NOMO-1 (cell line): ENCODE results near the gene RIPOR2.

Experiments used
- DNase-seq, 2 experiments: peaks; one replicate each; lab custom pipeline; 2025; ENCODE audit not compliant: unreplicated experiment in 2 of 2; lab: John Stamatoyannopoulos, UW

The RIPOR2 gene

DNA sequence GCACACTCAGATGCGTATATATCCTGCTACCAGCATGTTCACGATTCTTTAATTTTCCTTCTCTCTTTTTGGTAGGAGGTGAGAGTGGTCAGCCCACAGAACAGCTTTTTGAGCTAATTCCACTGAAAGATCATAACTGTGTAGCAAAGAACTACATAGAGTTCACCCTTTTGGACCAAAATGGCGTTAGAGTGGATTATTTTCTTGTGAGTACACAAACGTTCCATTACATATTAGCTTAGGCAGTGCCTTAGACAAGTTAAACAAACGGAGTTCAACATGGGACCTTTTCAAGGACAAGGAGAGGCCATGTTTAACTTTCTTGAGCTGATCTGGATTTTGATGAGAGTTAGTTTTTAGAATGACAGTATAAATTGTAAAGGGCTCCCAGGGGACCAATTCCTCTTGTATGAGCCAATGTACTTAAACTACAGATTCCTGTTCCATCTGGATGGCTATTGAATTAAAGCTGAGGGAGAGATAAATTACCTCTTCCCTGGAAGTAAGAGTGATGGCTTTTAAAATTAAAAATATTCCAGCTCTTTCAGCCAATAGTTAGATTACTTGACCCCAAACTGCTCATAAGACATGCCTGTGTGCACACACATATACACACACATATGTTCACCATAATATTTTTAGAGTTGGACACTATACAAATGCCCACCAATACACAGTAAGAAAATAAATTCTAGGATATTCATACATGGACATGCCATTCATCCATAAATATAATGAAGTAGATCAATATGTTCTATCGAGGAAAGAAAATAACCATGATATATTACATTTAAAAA, 111.4 kb downstream of the RIPOR2 start:
- no peak for DNase-seq

DNA sequence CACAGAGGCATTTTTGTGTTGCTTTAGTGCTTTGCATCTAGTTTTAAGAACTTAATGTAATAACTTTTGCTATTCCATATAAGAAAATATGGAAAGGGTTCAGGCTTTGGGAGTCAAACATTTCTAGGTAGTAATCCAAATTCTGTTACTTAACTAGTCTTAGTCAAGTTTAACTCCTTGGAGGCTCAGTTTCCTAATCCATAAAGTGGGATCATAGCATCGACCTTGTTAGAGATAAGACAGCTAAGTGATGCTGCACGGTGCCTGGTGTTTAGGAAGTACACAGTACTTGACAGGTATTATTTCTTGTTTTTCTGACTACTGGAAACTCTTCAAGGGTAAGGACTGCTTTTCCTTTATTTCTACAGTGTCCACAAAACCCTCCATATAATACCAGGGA, 112.6 kb downstream of the RIPOR2 start:
- no peak for DNase-seq

DNA sequence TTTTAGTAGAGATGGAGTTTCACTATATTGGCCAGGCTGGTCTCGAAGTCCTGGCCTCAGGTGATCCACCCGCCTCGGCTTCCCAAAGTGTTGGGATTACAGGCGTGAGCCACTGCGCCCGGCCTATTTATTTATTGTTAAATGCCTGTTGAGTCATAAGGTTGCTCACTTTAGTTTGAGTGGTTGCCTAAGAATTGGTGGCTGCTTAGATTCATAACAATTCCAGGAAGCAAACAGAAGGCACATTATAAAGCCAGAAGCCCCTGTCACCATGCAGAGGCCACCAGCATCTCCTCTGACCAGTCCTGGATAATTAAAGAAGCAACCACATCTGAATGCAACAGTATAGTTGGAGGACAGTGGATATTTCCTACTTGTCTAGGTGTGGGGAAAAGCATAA, 113.1 kb downstream of the RIPOR2 start:
- no peak for DNase-seq

DNA sequence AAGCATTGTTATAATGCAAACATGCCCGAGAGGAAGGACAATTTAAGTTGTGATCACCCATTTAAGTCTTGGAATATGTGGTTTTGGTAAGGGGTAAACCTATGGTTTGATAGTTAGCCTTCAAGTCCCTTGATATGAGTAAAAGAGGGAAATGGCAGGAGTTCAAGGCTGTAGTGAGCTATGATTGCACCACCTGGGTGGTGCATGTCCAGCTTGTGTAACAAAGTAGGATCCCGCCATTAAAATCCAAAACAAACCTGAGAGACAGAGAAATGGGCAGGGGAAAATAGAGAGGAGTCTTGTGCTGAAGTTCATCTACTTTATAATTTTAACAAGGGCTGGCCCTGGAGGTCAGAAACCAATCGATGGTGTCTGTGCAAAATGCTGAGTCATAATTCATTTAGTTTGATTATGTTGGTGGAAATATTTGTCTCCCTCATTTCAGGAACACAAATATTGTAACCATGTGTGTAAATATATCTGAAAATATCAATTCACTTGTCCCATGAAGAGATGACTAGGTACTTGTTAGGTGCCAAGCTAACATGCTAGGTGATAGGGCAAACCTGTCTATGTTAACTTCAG, 113.8 kb downstream of the RIPOR2 start:
- no peak for DNase-seq

DNA sequence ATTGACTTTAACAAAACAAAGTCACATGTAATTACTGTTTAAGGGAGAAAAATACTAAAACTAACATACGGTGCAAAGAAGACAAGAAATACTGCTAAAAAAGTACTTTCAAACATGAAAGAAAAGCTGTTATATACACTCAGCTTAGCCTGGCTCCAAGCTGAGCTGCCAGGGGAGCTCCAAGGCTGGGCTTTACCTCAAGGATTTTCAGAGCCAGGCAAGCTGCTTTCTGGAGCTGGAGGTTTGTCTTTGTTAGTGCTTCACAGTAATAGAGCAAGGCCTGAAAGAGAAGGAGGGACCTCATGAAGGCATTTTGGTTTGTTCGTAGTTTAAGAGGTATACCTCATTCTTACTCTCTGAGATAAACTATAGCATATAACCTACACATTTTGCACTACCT, 117.4 kb downstream of the RIPOR2 start:
- no peak for DNase-seq

DNA sequence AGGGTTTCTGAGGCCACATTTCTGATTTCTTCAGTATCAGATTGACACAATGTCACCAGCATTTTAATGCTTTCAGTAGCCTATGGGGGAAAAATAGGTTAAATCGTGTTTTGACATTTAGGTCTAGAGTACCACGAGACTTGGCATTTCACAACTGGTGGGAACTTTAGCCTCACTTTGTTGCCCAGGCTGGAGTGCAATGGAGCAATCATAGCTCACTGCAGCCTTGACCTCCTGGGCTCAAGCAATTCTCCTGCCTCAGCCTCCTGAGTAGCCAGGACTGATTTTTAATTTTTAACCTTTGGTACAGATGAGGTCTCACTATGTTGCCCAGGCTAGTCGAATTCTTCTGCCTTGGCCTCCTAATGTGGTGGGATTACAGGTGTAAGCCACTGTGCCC, 126.0 kb downstream of the RIPOR2 start:
- no peak for DNase-seq

DNA sequence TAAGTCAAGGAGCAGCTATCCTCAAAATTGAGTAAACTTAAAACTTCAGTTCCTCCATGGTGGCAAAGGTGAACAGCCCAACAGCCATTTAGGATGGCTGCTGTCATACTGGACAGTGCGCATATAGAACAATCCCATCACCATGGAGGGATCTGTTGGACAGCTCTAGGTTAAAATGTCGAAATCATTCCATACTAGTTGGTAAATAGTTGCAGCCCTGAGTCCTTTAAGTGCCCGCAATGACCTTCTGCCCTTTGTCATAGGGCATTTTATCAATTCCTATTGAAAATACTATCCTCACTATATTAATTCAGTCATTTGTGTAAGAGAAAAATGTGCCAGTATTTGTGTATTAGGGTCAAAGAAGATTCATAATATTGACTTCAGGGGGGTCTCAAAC, 128.2 kb downstream of the RIPOR2 start:
- DNase-seq: no peak

DNA sequence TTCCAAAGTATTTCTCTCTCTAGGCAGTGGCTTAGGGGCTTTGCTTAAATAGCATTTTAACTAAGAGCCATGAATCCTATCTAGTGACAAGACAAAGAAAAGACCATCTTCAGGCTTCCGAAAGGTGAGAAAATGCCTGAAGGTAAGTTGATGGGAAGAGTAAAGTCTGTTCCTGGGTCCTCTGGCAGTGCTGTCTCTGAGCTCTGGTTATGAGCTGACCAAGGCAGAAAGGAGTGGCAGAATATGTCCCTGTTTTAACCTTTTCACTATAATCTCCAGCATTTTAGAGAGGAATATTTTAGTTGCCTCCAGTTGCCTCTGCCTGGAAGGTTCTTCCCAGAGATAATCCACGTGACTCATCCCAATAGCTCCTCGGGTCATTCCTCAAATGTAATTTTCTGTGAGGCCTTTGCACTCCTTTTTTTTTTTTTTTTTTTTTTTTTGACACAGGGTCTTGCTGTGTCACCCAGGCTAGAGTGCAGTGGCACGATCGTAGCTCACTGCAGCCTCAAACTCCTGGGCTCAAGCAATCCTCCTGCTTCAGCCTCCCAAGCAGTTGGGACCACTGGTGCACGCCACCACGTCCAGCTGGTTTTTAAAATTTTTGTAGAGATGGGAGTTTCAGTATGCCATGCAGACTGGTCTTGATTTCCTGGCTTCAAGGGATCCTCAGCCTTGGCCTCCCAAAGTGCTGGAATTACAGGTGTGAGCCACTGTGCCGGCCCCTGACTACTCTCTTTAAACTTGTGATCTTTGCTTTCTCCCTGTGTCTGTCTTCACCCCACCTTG, 133.3 kb downstream of the RIPOR2 start:
- DNase-seq: no peak

DNA sequence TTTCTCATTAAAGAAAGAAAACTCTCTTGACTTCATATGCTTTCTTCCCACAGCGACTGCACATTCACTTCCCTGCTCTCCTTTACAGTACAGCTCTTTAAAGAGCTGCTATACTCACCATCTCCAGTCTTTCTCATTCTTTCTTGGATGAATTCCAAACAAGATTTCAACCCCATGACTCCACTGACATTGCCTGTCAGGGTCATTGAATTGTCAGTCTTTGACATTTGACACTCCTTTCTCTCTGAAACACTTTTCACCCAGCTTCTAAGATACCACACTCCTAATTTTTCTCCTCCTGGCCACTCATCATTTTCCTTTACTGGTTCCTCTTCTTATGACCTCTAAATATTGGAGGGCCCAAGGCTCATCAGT, 136.2 kb downstream of the RIPOR2 start:
- DNase-seq: no peak

DNA sequence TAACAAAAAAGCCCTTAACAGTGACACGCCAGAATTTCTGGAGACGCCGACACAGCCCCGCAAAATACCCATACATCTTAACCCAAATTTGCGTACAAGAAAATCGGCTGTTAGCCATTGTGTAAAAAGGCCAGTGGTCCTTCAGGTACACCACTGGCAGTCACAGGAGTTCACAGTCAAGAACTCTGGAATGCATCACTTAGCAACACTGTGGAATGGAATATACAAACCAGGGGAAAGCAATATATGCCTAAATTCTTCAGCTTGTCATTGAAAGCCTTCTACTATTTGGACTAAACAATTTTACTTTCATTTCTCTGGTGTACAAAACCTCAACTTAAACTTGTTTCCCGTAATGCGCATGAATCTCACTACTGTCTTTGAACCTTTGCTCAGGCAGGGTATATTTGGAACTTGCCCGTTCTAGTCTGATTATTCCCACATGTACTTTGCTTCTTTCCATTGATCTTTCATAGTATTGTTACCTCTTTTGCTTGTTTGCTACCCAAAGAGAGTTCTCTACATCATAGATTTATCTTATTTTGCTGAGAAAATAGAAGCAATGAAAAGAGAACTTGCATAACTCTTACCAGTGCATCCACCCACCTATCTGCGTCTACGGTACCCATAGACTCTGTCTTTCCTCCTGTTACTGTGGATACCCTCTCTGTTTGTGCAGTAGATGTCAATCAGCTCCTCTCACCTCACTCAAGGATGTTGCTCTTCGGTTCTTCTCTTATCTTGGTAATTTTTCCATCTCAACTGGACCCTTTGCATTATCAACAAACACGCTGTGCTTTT, 136.8 kb downstream of the RIPOR2 start, which contains the start of gene ARMH2:
ARMH2 (minus strand) TSS at position 178 of the 801 bp plus-strand sequence; CDS start at position 118, 60 bp downstream.
- DNase-seq: no peak

DNA sequence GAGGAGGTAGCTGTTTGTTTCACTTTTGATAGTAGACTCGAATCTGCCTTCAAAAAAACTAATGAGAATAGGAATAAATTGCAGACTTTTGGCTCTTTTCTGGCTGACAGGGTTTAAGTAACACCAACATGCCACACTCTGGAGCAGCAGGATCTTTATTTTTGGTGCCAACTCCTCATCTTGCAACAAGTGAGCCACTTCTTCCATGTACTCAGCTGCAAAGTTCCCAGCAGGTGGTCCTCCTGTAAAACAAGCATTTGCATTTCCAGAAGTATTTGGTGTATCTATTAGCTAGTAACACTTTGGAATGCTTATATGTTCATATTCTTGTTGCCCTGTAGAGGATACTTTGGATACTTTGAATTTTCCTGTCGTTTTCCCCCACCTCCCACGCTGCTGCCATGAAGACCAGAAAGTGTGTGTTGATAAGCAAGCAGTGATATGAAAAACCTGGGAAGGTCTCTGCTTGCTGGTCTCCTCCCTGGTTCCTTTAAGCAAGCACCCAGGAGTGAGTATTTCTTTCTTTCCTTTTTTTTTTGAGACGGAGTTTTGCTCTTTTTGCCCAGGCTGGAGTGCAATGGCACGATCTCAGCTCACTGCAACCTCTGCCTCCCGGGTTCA, 138.1 kb downstream of the RIPOR2 start:
- no peak for DNase-seq

DNA sequence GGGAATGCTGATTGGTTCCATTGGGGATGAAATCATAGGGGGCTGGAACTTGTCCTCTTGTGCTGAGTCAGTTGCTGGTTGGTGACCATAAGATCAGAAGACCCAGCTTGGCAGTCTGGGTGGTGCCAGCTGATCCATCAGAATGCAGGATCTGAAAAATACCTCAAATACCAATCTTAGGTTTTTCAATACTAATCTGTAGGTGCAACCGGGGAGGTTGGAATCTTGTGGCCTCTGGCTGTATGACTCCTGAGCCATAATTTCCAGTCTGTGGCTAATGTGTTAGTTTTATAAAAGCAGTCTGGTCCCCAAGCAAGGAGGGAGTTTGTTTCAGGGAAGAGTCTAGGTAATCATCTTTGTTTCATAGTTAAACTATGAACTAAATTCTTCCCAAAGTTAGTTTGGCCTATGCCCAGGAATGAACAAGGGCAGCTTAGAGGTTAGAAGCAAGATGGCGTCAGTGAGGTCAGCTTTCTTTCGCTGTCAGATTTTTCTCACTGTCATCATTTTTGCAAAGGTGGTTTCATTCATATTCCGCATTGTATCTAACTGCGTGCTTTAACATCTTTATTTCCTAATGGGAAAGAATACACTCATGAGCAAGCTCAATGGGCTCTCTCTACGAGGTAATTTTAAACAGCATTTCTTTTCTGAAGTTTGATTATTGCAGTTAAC, 139.0 kb downstream of the RIPOR2 start:
- no peak for DNase-seq

DNA sequence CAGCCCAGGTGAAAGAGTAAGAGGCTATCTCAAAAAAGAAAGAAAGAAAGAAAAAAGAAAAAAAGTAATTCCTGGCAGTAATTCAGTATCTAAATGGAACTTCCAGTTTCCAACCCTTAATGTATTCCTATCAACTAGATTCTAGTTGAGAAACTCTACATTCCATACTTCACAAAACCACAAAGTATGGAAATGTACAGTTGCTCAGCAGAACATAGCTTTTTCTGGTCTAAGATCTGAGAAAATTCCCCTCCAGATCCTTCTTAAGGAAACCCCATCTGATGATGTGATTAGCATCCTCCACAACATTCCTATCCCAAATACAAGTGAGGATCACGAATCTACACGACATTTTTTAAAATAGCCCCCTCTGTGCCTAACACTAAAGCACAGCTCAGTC, 140.7 kb downstream of the RIPOR2 start:
- DNase-seq: no peak

DNA sequence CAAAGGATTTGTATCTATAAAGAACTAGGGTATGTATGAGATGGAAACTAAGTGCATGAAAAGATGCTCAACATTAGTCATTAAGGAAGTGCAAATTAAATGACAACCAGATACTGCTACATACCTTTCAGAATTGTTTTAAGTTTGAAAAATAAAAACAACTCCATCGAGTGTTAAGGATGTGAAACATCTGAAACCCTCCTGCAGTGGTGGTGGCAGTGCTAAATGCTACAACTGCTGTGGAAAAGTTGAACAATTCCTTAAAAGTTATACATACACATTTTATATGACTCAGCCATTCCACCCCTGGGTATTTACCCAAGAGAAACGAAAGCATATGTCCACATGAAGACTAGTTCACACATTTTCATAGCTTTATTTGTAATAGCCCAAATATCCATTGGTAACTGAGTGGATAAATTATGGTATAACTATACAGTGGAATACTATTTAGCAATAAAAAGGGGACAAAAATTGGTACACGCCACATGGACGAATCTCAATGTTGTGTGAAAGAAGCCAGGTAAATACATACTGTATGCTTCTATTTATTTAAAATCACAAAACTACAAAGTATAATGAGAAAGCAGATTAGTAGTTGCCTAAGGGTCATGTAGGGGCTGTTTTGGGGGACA, 147.6 kb downstream of the RIPOR2 start:
- DNase-seq: no peak

DNA sequence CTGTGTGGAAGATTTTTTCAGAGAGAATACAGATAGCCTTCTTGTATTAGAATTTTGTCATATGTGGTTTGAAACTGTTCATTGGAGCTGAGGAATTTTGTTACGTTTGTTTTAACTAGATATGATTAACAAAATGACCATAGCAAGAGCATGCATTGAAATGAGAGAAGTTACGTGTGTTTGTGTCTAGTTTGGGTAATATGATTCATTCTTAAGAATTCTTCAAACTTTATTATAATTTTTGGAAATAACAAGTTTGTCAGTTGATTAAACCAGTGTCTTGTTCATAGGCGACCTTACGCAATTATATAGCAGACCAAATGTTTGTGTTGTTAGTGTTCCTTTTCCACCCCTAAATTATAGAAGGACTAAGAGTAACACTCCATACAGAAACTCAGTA, 155.6 kb downstream of the RIPOR2 start:
- DNase-seq: no peak

DNA sequence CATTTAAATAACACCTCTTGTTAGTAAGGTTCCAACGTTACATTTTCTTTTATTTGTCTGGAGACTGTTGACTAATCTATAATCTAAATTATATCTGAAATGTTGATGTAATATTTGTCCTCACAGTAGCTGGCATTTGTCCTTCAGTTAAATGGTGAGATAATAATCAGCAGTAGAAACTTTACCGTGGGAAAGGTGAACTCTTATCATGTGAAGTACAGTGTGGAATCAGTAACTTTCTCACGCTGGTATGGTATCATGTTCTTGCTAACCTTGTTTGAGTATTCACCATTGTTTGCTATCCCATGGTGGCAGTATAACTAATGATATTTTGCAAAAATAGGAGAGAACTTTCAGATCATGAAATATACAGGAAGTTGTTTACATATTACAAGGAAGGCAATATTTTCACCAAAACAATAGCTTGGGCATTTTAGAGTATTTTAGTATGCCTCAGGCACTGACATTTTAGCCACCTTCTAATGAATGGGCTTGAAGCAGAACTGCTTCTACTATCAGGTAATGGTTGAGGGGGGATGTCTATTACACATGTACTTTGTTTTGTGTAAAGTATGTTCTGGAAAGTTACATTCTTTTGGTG, 156.2 kb downstream of the RIPOR2 start:
- DNase-seq: no peak

DNA sequence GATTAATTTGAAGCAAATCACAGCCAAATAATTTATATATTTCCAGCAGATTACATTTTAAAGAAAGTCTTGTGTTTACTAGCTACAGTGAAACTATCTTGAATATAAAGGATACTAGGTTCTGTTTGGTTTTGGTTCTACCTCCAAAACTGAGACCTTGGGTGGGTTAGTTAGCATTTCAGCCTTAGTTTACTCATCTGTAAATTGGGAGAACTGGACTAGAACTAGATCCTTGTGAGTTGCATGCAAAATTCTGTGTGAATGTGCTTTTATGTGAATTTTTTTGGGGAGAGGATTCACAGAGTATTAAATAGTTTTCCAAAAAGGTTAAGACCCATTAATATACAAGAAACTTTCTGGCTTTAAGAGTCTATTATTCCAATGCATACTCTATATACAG, 156.9 kb downstream of the RIPOR2 start:
- no peak for DNase-seq

DNA sequence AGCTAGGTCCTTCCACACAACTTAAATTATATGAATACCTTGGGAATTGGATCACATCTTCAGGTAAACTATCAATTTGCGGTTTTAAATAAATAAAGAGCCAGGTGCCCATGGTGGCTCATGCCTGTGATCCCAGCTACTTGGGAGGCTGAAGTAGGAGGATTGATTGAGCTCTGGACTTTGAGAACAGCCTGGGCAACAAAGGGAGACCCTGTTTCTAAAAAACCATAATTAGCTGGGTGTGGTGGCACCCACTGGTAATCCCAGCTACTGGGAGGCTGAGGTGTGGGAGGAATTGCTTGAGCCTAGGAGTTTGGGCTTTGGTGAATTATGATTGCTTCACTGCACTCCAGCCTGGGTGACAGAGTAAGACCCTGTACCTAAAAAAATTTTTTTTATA, 157.6 kb downstream of the RIPOR2 start:
- DNase-seq: no peak

DNA sequence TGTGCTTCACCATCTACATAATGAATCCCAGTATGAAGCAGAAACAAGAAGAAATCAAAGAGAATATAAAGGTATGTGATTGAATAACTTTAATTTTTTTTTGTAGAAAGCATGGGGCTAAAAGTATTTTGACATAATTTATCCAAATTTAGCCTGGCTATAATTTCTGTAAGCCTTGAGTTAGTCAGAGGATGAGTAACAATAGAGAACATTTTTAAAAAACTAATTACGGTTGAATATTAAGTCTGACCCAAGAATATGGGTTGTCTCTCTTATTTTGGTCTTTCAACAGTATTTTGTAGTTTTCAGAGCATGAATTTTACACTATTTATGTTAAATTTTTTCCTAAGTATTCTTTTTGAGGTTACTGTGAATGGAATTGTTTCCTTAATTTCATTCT, 158.5 kb downstream of the RIPOR2 start:
- DNase-seq: no peak
